ENCODE measurements around the gene CYBRD1.
A peak's percentile ranks its signal among the peaks of the same experiment; 100 is the strongest.
"Not testable (repeated sequence)": the region's sequence is repeated elsewhere in the genome, so short reads cannot be mapped to it uniquely, and the experiment has no call there.

CYBRD1 gene

DNA sequence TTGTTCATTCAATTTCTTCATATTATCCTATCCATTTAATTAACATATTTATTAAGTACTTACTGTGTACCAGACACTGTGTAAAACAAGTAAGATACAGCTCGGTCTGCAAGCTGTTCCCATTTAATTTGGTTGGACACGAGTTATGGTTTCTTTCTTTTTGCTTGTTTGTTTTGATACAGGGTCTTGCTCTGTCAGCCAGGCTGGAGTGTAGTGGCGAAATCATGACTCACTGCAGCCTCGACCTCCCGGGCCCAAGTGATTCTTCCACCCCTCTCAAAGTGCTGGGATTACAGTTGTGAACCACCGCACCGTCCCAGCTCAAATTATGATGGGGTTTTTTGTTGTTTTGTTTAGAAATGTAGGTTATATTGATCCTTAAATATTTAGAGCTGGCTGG lies 9.0 kb downstream of the CYBRD1 start:
- Mint-ChIP-seq H3K27me3 (peaks cover 23% of the 10 kb centered on the region), H3K4me1 (no peaks in the 10 kb centered on the region), H3K4me3 (no peak overlapping the region), H3K27ac (no peak overlapping the region), H3K9me3 (peaks cover 5 to 8% of the 10 kb centered on the region in 2 donors)
- no peak for ATAC-seq
- DNase-seq, result no peak

DNA sequence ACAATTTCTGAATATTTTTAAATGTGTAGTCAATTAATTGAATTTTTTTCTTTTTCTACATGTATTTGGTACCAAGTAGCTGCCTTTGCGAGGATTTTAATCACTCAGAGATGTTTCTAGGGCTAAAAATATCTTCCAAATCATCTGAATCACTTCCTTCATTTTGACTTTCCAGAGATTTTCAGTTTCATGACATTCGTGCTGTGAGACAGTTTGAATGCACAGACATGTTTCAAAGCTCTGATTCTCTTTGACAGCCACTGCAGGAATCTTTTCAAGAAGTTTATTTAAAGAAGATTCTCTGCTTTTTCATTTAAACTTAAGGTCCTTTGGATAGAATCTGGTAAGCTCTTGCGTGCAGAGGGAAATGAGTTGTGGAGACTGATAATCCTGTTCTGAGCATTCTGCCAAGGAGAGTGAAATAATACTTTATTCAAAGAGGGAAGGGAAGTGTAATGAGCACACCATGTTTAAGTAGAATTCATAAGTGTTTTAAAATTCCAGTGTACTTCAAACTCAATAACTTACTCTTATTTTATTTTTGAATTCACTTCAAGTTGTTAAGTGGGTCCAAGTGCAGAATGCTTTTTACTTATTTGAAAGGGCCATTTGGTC lies 9.7 kb downstream of the CYBRD1 start:
- Mint-ChIP-seq H3K27ac (no peak overlapping the region), H3K9me3 (peaks cover 5 to 8% of the 10 kb centered on the region in 2 donors), H3K4me1 (no peaks in the 10 kb centered on the region), H3K27me3 (peaks cover 30% of the 10 kb centered on the region), H3K4me3 (no peak overlapping the region)
- ATAC-seq (no peak), DNase-seq (no peak)

DNA sequence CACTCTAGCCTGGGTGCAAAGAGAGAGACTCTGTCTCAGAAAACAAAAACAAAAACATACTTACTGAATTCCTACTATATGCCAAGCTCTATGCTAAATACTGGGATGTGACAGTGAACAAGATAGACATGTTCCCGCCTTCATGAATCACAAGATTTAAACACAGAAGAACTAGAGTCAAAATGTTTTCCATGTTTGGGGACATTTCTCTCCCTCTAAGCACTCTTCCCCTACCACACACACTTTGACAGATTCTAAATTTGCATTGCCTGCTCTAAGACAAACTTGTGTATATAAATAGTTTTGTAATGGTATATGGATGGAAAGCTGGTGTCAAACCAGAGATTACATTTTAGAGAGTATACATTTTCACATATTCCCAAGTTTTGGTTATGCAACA lies 11.1 kb downstream of the CYBRD1 start:
- Mint-ChIP-seq H3K4me3 (no peak overlapping the region), H3K27ac (no peak overlapping the region), H3K27me3 (peaks cover 30% of the 10 kb centered on the region), H3K4me1 (no peaks in the 10 kb centered on the region), H3K9me3 (peaks cover 5 to 8% of the 10 kb centered on the region in 2 donors)
- ATAC-seq (no peak), DNase-seq (no peak)

DNA sequence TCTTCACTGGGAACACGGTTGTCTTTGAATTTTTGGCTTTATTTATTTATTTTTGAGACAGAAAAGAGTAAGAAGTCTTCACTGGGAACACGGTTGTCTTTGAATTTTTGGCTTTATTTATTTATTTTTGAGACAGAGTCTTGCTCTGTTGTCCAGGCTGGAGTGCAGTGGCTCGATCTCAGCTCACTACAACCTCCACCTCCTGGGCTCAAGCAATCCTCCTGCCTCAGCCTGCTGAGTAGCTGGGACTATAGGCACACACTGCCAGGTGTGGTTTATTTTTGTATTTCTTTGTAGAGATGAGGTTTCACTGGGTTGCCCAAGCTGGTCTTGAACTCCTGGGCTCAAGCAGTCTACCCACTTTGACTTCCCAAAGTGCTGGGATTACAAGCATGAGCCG lies 13.3 kb downstream of the CYBRD1 start:
- H3K4me1 Mint-ChIP-seq, ATAC-seq, DNase-seq, H3K4me3 Mint-ChIP-seq, H3K27ac Mint-ChIP-seq, H3K9me3 Mint-ChIP-seq: not testable (repeated sequence)
- peaks cover 25% of the 10 kb centered on the region for H3K27me3 Mint-ChIP-seq

DNA sequence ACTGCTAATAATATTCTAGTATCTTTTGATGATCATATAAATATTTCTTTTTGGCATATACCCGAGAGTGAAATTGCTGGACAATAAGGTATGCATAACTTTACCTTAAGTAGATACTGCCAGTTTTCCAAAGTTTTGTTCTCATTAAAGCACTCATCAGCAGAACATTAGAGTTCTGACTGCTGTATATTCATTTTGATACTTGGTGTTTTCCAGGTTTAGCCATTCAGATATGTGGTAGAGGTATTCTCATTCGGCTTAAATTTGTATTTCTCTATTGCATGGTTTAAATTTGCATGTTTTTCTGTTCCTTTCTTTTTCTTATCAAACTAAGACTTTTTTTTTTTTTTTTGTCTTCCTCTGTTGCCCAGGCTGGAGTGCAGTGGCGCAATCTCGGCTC lies 18.2 kb downstream of the CYBRD1 start:
- Mint-ChIP-seq H3K27ac (no peak overlapping the region), H3K9me3 (no peaks in the 10 kb centered on the region), H3K27me3 (peaks cover 12% of the 10 kb centered on the region), H3K4me3 (no peak overlapping the region), H3K4me1 (no peaks in the 10 kb centered on the region)
- ATAC-seq (no peak), DNase-seq (no peak)

DNA sequence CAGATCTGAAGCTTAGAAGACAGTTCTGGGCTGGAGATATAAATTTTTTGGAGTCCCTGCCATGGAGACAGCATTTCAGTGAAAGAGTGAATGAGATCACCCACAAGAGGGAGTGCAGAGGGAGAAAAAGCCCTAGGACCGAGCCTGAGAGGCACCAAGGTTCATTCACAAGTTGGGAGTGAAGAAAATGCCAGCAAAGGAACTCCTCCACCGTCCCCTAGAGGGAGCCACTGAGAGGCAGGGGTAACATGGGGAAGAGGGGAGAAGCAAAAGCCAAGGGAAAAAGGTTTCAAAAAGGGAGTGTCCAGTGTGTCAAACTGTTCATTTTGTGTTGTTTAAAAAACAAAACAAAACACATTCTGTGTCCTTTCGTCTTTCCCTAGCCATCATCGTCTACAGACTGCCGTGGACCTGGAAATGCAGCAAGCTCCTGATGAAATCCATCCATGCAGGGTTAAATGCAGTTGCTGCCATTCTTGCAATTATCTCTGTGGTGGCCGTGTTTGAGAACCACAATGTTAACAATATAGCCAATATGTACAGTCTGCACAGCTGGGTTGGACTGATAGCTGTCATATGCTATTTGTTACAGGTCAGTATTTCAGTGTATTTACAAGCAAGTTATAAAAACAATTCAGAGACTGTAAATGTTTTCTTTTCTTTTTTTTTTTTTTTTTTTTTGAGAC lies 19.1 kb downstream of the CYBRD1 start:
- H3K9me3 Mint-ChIP-seq, result no peaks in the 10 kb centered on the region
- no peak overlapping the region for H3K27ac Mint-ChIP-seq
- no peak for ATAC-seq
- H3K4me1 Mint-ChIP-seq, result no peaks in the 10 kb centered on the region
- no peak overlapping the region for H3K4me3 Mint-ChIP-seq
- no peak for DNase-seq
- peaks cover 10% of the 10 kb centered on the region for H3K27me3 Mint-ChIP-seq

DNA sequence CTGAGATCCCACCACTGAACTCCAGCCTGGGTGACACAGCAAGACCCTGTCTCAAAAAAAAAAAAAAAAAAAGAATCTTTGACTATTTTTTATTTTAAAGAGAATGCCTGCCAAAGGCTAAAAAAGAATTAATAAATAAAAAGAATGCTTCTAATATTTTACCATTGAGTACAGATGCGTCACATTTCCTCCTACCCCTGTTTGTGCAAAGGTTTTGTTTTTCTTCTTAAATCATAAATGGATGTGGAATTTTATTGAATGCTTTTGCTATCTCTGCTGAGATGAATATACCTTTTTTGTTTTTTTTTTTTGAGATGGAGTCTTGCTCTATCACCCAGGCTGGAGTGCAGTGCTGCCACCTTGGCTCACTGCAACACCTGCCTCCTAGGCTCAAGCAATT lies 22.8 kb downstream of the CYBRD1 start:
- H3K4me1 Mint-ChIP-seq, result no peaks in the 10 kb centered on the region
- no peaks in the 10 kb centered on the region for H3K27me3 Mint-ChIP-seq
- H3K9me3 Mint-ChIP-seq, result no peaks in the 10 kb centered on the region
- ATAC-seq, result no peak
- H3K4me3 Mint-ChIP-seq, result no peak overlapping the region
- no peak overlapping the region for H3K27ac Mint-ChIP-seq
- DNase-seq, result no peak

DNA sequence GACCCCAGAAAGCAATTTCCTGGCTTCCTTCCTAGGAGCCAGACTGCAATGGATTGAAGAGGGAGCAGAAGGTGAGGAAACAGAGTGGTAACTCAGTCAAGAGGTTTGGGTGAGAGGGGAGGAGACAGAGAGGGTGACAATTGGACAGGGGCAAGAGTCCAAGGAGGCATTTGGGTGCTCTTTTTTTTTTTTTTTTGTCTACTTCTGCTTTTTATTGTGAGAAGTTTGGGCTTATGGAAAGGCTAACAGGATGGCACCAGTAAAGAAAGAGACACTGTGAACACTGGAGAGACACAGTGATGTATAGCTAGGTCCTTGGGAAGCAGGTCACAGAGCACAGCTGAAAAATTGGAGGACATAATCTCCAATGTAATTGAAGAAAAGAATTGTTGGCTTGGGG lies 25.0 kb downstream of the CYBRD1 start:
- H3K4me1 Mint-ChIP-seq, result no peaks in the 10 kb centered on the region
- no peak overlapping the region for H3K27ac Mint-ChIP-seq
- no peak for ATAC-seq
- H3K27me3 Mint-ChIP-seq, result no peaks in the 10 kb centered on the region
- no peak for DNase-seq
- H3K4me3 Mint-ChIP-seq, result no peak overlapping the region
- no peaks in the 10 kb centered on the region for H3K9me3 Mint-ChIP-seq

DNA sequence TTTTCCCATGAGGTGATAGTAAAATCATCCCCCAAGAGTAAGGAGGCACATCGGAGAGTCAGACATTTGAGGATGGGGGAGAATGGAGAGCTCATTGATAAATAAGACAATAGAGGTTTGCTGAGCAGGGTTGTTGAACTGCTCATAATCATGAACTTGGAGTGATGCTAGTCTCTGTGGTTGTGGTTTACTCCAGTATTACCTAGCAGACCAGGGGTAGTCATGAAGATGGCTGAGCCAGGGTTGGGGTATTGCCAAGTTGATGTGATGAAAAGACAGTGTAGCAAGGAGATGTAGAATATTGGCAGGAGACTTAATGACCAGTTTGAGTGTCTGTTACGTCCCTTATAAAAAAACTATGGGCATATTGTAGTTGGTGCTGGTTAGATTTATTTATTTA lies 25.4 kb downstream of the CYBRD1 start:
- no peak overlapping the region for H3K27ac Mint-ChIP-seq
- no peak for DNase-seq
- H3K27me3 Mint-ChIP-seq, result no peaks in the 10 kb centered on the region
- no peaks in the 10 kb centered on the region for H3K4me1 Mint-ChIP-seq
- ATAC-seq, result peak; percentile 65
- no peak overlapping the region for H3K4me3 Mint-ChIP-seq
- H3K9me3 Mint-ChIP-seq, result no peaks in the 10 kb centered on the region

DNA sequence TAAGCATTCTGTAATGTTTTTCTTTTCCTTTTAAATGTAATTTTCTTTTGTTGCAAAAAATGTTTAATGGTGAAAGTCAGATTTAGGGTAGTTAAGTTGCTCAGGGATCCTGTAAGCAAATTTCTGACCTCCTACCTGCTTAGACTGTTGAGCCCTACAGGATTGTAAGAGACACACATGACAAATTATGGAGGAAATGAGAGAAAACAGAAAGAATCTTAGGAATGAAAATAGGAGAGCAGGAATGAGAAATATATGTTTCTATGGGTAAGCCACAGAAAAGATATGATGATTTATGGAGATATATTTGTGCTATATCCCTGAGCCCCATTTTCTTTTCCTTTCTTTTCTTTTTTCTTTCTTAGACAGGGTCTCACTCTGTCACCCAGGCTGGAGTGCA lies 28.3 kb downstream of the CYBRD1 start:
- DNase-seq (no peak), ATAC-seq (no peak)
- no peak overlapping the region for H3K4me3 Mint-ChIP-seq
- no peaks in the 10 kb centered on the region for H3K27me3 Mint-ChIP-seq
- no peaks in the 10 kb centered on the region for H3K9me3 Mint-ChIP-seq
- no peaks in the 10 kb centered on the region for H3K4me1 Mint-ChIP-seq
- no peak overlapping the region for H3K27ac Mint-ChIP-seq

DNA sequence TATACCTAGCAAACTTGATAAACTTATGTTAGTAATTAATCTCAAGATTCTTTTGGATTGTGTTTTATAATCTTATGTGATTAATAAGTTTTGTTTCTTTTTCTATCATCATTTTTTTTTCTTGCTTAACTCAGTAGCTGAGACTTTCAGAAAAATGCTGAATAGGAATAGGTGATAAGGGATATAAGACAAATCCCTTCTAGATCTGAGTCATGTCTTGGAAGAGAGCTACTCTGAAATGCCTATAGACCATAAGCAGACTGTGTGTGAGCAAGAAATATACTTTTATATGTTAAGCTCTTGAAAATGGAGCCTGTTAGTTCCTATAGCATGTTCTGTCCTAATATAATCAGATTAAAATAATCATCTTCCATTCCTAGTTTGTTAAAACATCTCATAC lies 29.6 kb downstream of the CYBRD1 start:
- no peaks in the 10 kb centered on the region for H3K4me1 Mint-ChIP-seq

DNA sequence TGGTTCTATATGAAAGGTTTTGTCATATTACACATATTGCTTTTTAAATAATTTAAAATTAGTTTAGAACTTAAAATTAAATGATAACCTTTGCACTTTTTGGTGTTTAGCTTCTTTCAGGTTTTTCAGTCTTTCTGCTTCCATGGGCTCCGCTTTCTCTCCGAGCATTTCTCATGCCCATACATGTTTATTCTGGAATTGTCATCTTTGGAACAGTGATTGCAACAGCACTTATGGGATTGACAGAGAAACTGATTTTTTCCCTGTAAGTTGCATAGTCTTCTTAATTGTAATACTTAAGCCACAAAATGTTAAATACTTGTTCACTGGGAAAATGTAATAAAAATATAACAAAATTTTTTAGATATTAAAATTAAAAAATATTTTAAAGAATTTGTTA lies 31.0 kb downstream of the CYBRD1 start:
- Mint-ChIP-seq H3K27ac (no peak overlapping the region), H3K4me3 (no peak overlapping the region), H3K27me3 (no peaks in the 10 kb centered on the region), H3K4me1 (no peaks in the 10 kb centered on the region), H3K9me3 (no peaks in the 10 kb centered on the region)
- no peak for ATAC-seq
- no peak for DNase-seq

More for the DNA sequence above, 29.6 kb downstream of the CYBRD1 start:
- DNase-seq, result no peak
- H3K27me3 Mint-ChIP-seq, result no peaks in the 10 kb centered on the region
- no peak overlapping the region for H3K27ac Mint-ChIP-seq
- no peak overlapping the region for H3K4me3 Mint-ChIP-seq
- no peak for ATAC-seq
- H3K9me3 Mint-ChIP-seq, result no peaks in the 10 kb centered on the region

DNA sequence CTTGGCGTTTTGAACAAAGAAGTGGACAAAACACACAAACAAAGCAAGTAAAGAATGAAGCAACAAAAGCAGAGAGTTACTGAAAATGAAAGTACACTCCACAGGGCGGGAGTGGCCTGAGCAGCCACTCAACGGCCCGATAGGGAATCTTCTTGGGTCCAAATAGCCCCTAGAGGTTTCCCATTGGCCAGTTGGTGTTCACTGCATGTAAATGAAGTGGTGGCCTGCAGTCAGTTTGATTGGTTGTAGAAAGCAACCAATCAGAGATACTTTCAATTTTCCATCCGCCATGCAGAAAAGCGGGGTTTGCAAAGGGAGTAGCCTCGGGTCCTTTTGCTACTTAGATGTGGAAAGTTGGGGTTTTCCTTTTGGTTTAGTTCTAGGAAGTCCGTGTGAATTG lies 31.6 kb downstream of the CYBRD1 start:
- H3K27me3 Mint-ChIP-seq, result no peaks in the 10 kb centered on the region
- no peak overlapping the region for H3K27ac Mint-ChIP-seq
- DNase-seq, result no peak
- no peaks in the 10 kb centered on the region for H3K9me3 Mint-ChIP-seq
- ATAC-seq, result no peak
- H3K4me1 Mint-ChIP-seq, result no peaks in the 10 kb centered on the region
- no peak overlapping the region for H3K4me3 Mint-ChIP-seq

DNA sequence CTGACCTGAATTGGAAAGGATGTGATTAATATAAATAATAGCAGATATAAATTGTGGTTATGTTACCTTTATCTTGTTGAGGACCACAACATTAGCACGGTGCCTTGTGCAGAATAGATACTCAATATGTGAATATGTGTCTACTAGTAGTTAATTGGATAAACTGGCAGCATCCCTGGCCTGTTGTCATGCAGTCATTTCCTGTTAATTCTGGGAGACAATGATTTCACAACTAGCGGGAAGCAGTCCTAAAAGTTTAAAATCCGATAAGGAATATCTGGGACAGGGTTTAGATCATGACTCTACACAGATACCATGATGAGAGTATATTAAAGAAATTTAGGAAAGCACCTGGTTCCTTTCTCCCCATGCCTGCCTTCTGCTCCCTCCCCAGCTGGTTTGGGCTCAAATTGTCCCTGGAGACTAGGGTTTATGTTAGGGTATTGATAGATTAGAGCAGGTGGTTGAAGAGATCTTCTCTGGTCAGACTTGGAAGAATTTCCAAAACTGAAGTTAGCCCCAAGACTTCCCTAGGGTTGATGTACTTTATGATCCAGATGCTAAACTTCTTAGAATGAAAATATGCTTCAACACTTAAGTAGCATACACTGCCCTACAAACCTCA lies 32.8 kb downstream of the CYBRD1 start:
- ATAC-seq, result no peak

DNA sequence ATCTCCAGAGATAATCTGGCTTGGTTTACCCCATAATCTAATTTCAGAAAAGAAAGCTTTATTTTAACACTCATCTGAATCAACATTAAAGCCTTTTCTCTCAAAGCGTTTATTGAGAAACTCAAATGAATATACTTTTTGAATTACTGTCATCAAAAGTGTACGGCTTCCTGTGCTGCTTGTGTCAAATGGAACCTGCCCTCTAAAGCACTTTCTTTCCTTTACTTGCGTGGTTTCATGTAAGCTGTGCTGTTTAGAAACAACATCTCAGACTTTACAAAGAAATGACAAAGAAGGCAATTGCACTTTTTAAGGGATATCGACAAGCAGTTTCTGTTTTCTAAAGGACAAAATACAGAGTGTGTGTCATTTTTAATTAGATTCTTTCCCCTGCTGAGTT lies 35.1 kb downstream of the CYBRD1 start:
- Mint-ChIP-seq H3K4me3 (no peak overlapping the region), H3K27me3 (peaks cover 8% of the 10 kb centered on the region), H3K27ac (no peak overlapping the region), H3K9me3 (no peaks in the 10 kb centered on the region), H3K4me1 (no peaks in the 10 kb centered on the region)
- ATAC-seq (no peak), DNase-seq (no peak)

More for the DNA sequence above, 32.8 kb downstream of the CYBRD1 start:
- DNase-seq, result no peak
- Mint-ChIP-seq H3K4me3 (no peak overlapping the region), H3K4me1 (no peaks in the 10 kb centered on the region), H3K27ac (no peak overlapping the region), H3K9me3 (no peaks in the 10 kb centered on the region), H3K27me3 (peaks cover 4% of the 10 kb centered on the region)

DNA sequence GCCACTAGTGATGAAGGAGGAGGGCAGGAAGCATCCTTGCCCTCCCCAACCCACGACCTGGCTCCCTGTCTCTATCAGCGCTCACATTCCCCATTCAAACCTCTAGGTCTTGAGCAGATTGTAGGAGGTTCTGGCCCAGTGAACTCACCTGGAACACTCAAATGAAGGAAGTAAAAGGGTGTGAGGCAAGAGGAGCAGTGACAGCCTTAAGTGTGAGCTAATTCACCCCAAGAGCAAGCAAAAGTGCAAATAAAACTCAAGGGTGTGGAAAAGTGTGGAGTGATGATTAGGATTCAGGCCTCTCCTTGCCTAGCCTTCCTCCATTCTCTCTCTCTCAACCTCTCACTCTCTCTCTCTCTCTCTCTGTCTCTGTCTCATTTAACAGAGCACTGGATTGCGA lies 41.0 kb downstream of the CYBRD1 start:
- ATAC-seq (no peak), DNase-seq (no peak)
- no peak overlapping the region for H3K4me3 Mint-ChIP-seq
- H3K27me3 Mint-ChIP-seq, result peaks cover 8% of the 10 kb centered on the region
- H3K9me3 Mint-ChIP-seq, result peaks cover 0 to 8% of the 10 kb centered on the region in 2 donors
- H3K4me1 Mint-ChIP-seq, result no peaks in the 10 kb centered on the region
- H3K27ac Mint-ChIP-seq, result no peak overlapping the region

All from stimulated activated naive CD8-positive, alpha-beta T cell treated with anti-CD3 and anti-CD28 coated beads, Interleukin-15, amount 100 ng/mL, for 72 hours (primary cell).